ENCODE data around the gene DIPK1C. TPM values are rescaled to one million over a fixed set of nuclear protein-coding genes. Genes with fewer than 3 reads are reported as not detected.

Gene DIPK1C
- total and polyA plus RNA-seq, 2 donors (not counting 1 experiment from before 2014, with no cell fraction given): not detected

- Mint-ChIP-seq H3K27ac (no peak overlapping the region), H3K4me3 (no peak overlapping the region), H3K9me3 (ENCODE audit: insufficient read depth) (no peaks in the 10 kb centered on the region), H3K4me1 (no peaks in the 10 kb centered on the region), H3K27me3 (peaks cover 18% of the 10 kb centered on the region)
- Histone ChIP-seq H3K79me2 (ENCODE audit: control insufficient read depth, insufficient read depth, low read length) (no peaks in the 10 kb centered on the region), H3K9me3 (ENCODE audit: control extremely low read depth in 1 of 3, control insufficient read depth in 2 of 3, insufficient read depth in 1 of 3, low read length in 2 of 3) (no peaks in the 10 kb centered on the region), H3K4me2 (replicated peaks; ENCODE audit: low read depth, low read length, poor library complexity, severe bottlenecking) (no peak overlapping the region), H3K4me3 (ENCODE audit: control extremely low read depth in 1 of 5, extremely low read depth in 1 of 5, insufficient read depth in 1 of 5, low read depth in 2 of 5, low read length in 4 of 5) (no peak overlapping the region), H3K4me1 (ENCODE audit: control insufficient read depth in 2 of 2, insufficient read depth in 2 of 2, low read length in 2 of 2) (no peaks in the 10 kb centered on the region), H4K20me1 (ENCODE audit: control insufficient read depth, insufficient read depth, low read length, poor library complexity, severe bottlenecking) (no peaks in the 10 kb centered on the region), H3K27ac (ENCODE audit: low read length in 2 of 2) (no peak overlapping the region), H3K9ac (ENCODE audit: low read length) (no peak overlapping the region), H3K36me3 (replicated peaks in 1 of 2; ENCODE audit: control extremely low read depth in 1 of 2, control insufficient read depth in 1 of 2, extremely low read depth in 1 of 2, insufficient read depth in 2 of 2, low read length in 1 of 2) (no peaks in the 10 kb centered on the region), H2AFZ (ENCODE audit: insufficient read depth, low read depth, low read length, poor library complexity, severe bottlenecking) (no peak overlapping the region), H3K27me3 (replicated peaks in 1 of 4; ENCODE audit: control extremely low read depth in 1 of 4, control insufficient read depth in 3 of 4, insufficient read depth in 4 of 4, low read length in 3 of 4) (no peaks in the 10 kb centered on the region)
- ChIA-PET CTCF (no interaction called here), POLR2A (no interaction called here)
- no peak for TF ChIP-seq EZH2 (IDR thresholded peaks at IDR 0.05; ENCODE audit: borderline replicate concordance, insufficient read depth, low read depth, low read length, poor library complexity, severe bottlenecking)
- TF ChIP-seq CTCF (IDR thresholded peaks at IDR 0.05): no peak
- DNase-seq (no peak), ATAC-seq (ENCODE audit: low read depth) (no peak)
- intact Hi-C loops (cut with micrococcal nuclease): no loop called here
- 93% methylated on average over 6 of the region's 6 CpGs for WGBS (ENCODE audit: insufficient coverage)
These were observed 69.7 kb downstream of the DIPK1C start for GRCh38 chr18:74387383-74387782.

Other genes starting within 250 kb of the DIPK1C start
- gene CYB5A, start 165.3 kb downstream of the DIPK1C start, total RNA-seq: 46.4 and 46.9 TPM in 2 replicates
- gene CYB5A, start 165.3 kb downstream of the DIPK1C start, polyA plus RNA-seq: 76.0 and 217 TPM in 2 replicates
- not detected in 2 replicates for gene C18orf63, start 141.5 kb downstream of the DIPK1C start, total RNA-seq
- gene C18orf63, start 141.5 kb downstream of the DIPK1C start, polyA plus RNA-seq: not detected in 2 replicates
- gene CNDP2, start 39.1 kb upstream of the DIPK1C start, total RNA-seq: 182 and 196 TPM in 2 replicates
- 121 and 185 TPM in 2 replicates for gene CNDP2, start 39.1 kb upstream of the DIPK1C start, polyA plus RNA-seq
- gene CNDP1, start 77.2 kb upstream of the DIPK1C start, total RNA-seq: 0.51 and 0.57 TPM in 2 replicates
- 0.12 and 0.19 TPM in 2 replicates for gene CNDP1, start 77.2 kb upstream of the DIPK1C start, polyA plus RNA-seq
- 37.1 and 37.9 TPM in 2 replicates for gene ZNF407, start 140.6 kb upstream of the DIPK1C start, total RNA-seq
- 4.5 TPM in 2 replicates for gene ZNF407, start 140.6 kb upstream of the DIPK1C start, polyA plus RNA-seq

All from B cell (primary cell).